CD4-positive, alpha-beta T cell (primary cell): ENCODE results near the gene SKAP1. TPM values are rescaled to one million over a fixed set of nuclear protein-coding genes. Genes with fewer than 3 reads are reported as not detected.

ENCODE experiments used
- ATAC-seq: fragments of 200-7000 bp; cut with Tn5 transposase; one replicate; pipeline ENCODE4 v1.10.0; 2022; ENCODE audit warnings: mild to moderate bottlenecking; ENCODE audit not compliant: poor library complexity
- CTCF ChIA-PET: fragments of 350-600 bp; sonication (Branson Sonifier 250); formaldehyde crosslinking; loops from one replicate; lab custom pipeline; 2021; ENCODE audit warnings: antibody characterized with exemption, inconsistent platforms; lab: Charles Lee
- POLR2A ChIA-PET: fragments of 350-600 bp; sonication (Branson Sonifier 250); formaldehyde crosslinking; loops from one replicate; lab custom pipeline; 2021; ENCODE audit warnings: antibody characterized with exemption, inconsistent platforms; lab: Charles Lee
- DNase-seq, 14 experiments: peaks; one replicate each; pipeline ENCODE4 v3.0.0-alpha.2; 2013 to 2020; ENCODE audit warnings: mixed read lengths in 2 of 14
- H3K27ac ChIP-seq, 2 donors: one replicate each; pipeline versions ENCODE4 v1.5.1 to v1.7.0; 2013; ENCODE audit warnings: low read length in 2 of 2, low read depth in 1 of 2, mild to moderate bottlenecking in 1 of 2
- H3K27me3 ChIP-seq, 2 experiments: 1 replicate in 1 of 2; 2 replicates in 1 of 2; pipeline versions ENCODE4 v1.6.1 to v1.7.0; 2013; ENCODE audit warnings: low read length in 2 of 2, control low read depth in 1 of 2, mild to moderate bottlenecking in 1 of 2, moderate library complexity in 1 of 2; ENCODE audit not compliant: insufficient read depth in 2 of 2, control insufficient read depth in 1 of 2
- H3K36me3 ChIP-seq: one replicate; pipeline ENCODE4 v1.6.1; 2013; ENCODE audit warnings: low read length, control low read depth; ENCODE audit not compliant: insufficient read depth
- H3K4me1 ChIP-seq: one replicate; pipeline ENCODE4 v1.6.1; 2013; ENCODE audit warnings: low read length, control low read depth; ENCODE audit not compliant: insufficient read depth
- H3K4me3 ChIP-seq: one replicate; pipeline ENCODE4 v1.5.1; 2013; ENCODE audit warnings: mild to moderate bottlenecking, low read length, moderate library complexity
- H3K9me3 ChIP-seq, 2 experiments: 1 replicate in 1 of 2; 2 replicates in 1 of 2; pipeline versions ENCODE4 v1.6.1 to v1.7.0; 2013; ENCODE audit warnings: low read length in 2 of 2, mild to moderate bottlenecking in 2 of 2, control low read depth in 1 of 2, moderate library complexity in 1 of 2; ENCODE audit not compliant: control insufficient read depth in 1 of 2, insufficient read depth in 1 of 2
- H3K27ac Mint-ChIP-seq: one replicate; pipeline ENCODE4 v1.8.0; 2020; ENCODE audit warnings: mixed read lengths
- H3K27me3 Mint-ChIP-seq: one replicate; pipeline ENCODE4 v1.8.0; 2021; ENCODE audit warnings: mixed read lengths
- H3K36me3 Mint-ChIP-seq: one replicate; pipeline ENCODE4 v1.8.0; 2021; ENCODE audit warnings: low read depth, mixed read lengths
- H3K4me1 Mint-ChIP-seq: one replicate; pipeline ENCODE4 v1.8.0; 2021; ENCODE audit warnings: low read depth, mixed read lengths
- H3K4me3 Mint-ChIP-seq: one replicate; pipeline ENCODE4 v1.8.0; 2020; ENCODE audit warnings: mild to moderate bottlenecking, mixed read lengths
- H3K9me3 Mint-ChIP-seq: one replicate; pipeline ENCODE4 v1.8.0; 2020; ENCODE audit warnings: mixed read lengths
- CTCF ChIP-seq: fragments of 200-600 bp; IDR thresholded peaks from one replicate; pipeline ENCODE4 v1.8.0; 2022; ENCODE audit warnings: antibody characterized with exemption, mild to moderate bottlenecking
- intact Hi-C, 2 experiments: fragments of 100-400 bp; cut with DNase I in 1 of 2; cut with micrococcal nuclease in 1 of 2; formaldehyde crosslinking; loops; one replicate each; pipeline versions ENCODE4 v1.15.1 to v1.9.0; 2023 to 2025; cut with DNase I, micrococcal nuclease
- microRNA-seq: library from miRNA; unstranded; fragments of <30 nt; microRNA quantifications from one replicate; pipeline ENCODE4 v1.2.0, GENCODE V29; 2021; ENCODE audit warnings: borderline microRNAs expressed, borderline replicate concordance
- total RNA-seq, 174 experiments: library from RNA in 2 of 174; stranded (reverse) in 2 of 174; gene quantifications; one replicate each; pipeline ENCODE4 v1.2.3 and lab custom pipeline; 2021 to 2026

Gene SKAP1
- total RNA-seq, 2 experiments from 2014 or later = 92.0 to 95.1 TPM

DNA sequence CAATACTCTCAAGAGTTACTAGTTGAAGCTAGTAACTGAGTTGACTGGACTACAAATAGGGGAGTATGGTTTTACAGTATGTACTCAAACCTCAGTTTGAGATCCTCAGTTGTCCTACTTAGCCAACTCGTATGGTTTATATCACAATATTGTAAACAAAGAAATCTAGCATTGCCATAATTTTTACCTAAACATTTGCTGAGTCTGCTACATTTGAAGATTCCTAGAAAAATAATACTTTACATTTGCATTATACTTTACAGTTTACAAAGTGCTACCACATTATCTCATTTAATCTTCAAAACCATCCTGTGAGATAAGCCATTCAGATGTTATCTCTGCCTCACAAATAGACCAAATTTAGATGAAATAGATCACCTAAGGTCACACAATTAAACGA, 345.1 kb downstream of the SKAP1 start:
- DNase-seq (no peak), ATAC-seq (no peak)
- H3K27me3 Mint-ChIP-seq = no peaks in the 10 kb centered on the region
- H3K4me3 Mint-ChIP-seq = no peak overlapping the region
- intact Hi-C loops = loop anchor here in 1 of 2 experiments (5.0 kb wide), 1 partner anchor 507 kb away; the partner anchor contains the start of genes HOXB3 and HOXB5
- POLR2A ChIA-PET = interaction anchor here (1.2 kb wide), 1 partner anchor 13 kb away, joined by 4 read pairs; no protein-coding TSS in a partner anchor
- Histone ChIP-seq H3K4me1 (no peaks in the 10 kb centered on the region), H3K9me3 (no peaks in the 10 kb centered on the region), H3K27me3 (no peaks in the 10 kb centered on the region), H3K4me3 (no peak overlapping the region), H3K27ac (no peak overlapping the region), H3K36me3 (no peaks in the 10 kb centered on the region)
- H3K4me1 Mint-ChIP-seq = peaks cover 10% of the 10 kb centered on the region
- no peak for TF ChIP-seq CTCF
- no peaks in the 10 kb centered on the region for H3K9me3 Mint-ChIP-seq
- H3K27ac Mint-ChIP-seq = no peak overlapping the region
- no peaks in the 10 kb centered on the region for H3K36me3 Mint-ChIP-seq
- CTCF ChIA-PET = no interaction called here

Small RNAs within 50 kb of the gene (microRNA-seq; reads per million reads assigned to microRNA genes)
- not detected for gene MIR1203

Other genes starting within 250 kb of the SKAP1 start
- not detected for gene HOXB1, start 100.8 kb upstream of the SKAP1 start, total RNA-seq
- gene HOXB2, start 114.9 kb upstream of the SKAP1 start, total RNA-seq = 1 to 10 TPM; 4.8 to 4.9 TPM
- under 1 TPM; 0.16 to 0.17 TPM for gene HOXB4, start 148.1 kb upstream of the SKAP1 start, total RNA-seq
- under 1 TPM; 0.25 to 0.36 TPM for gene HOXB3, start 160.0 kb upstream of the SKAP1 start, total RNA-seq
- gene HOXB5, start 163.6 kb upstream of the SKAP1 start, total RNA-seq = not detected
- gene HOXB6, start 174.8 kb upstream of the SKAP1 start, total RNA-seq = not detected
- not detected for gene HOXB7, start 180.8 kb upstream of the SKAP1 start, total RNA-seq
- not detected for gene HOXB8, start 185.1 kb upstream of the SKAP1 start, total RNA-seq
- gene HOXB9, start 196.1 kb upstream of the SKAP1 start, total RNA-seq = not detected